DND-41 (cell line): ENCODE measurements around the gene NFIA.

Experiments used
- ATAC-seq: fragments of 200-7000 bp; cut with Tn5 transposase; 3 replicates; pipeline ENCODE4 v1.9.1; 2021; ENCODE audit warnings: low read depth; ENCODE audit not compliant: insufficient read depth
- DNase-seq: peaks from one replicate; pipeline ENCODE4 v3.0.0-alpha.2; 2020
- H2AFZ ChIP-seq: 2 replicates; pipeline ENCODE4 v1.6.0; 2012; ENCODE audit warnings: low read depth, low read length
- H3K27ac ChIP-seq: 2 replicates; pipeline ENCODE4 v1.5.1; 2012; ENCODE audit warnings: low read length, inconsistent platforms
- H3K27me3 ChIP-seq: fragments of 200-600 bp; sonication (generic); 2 replicates; pipeline ENCODE4 v1.6.0; 2012; ENCODE audit warnings: low read length, mild to moderate bottlenecking, inconsistent platforms; ENCODE audit not compliant: insufficient read depth, poor library complexity
- H3K36me3 ChIP-seq: 2 replicates; pipeline ENCODE4 v1.5.1; 2012; ENCODE audit warnings: low read length, inconsistent platforms; ENCODE audit not compliant: insufficient read depth
- H3K4me1 ChIP-seq: 2 replicates; pipeline ENCODE4 v1.5.1; 2012; ENCODE audit warnings: mild to moderate bottlenecking, low read length; ENCODE audit not compliant: insufficient read depth
- H3K4me2 ChIP-seq: 2 replicates; pipeline ENCODE4 v1.6.0; 2012; ENCODE audit warnings: mild to moderate bottlenecking, moderate library complexity, low read length, inconsistent platforms; ENCODE audit not compliant: insufficient read depth
- H3K4me3 ChIP-seq, 2 experiments: fragments of 200-600 bp in 1 of 2; shearing (Covaris generic) in 1 of 2; 2 replicates each; pipeline ENCODE4 v1.5.1; 2012 to 2016; ENCODE audit warnings: inconsistent platforms in 2 of 2, low read length in 2 of 2, mild to moderate bottlenecking in 2 of 2, low read depth in 1 of 2, moderate library complexity in 1 of 2
- H3K79me2 ChIP-seq: 2 replicates; pipeline ENCODE4 v1.6.0; 2012; ENCODE audit warnings: low read length, inconsistent platforms; ENCODE audit not compliant: insufficient read depth
- H3K9ac ChIP-seq: 2 replicates; pipeline ENCODE4 v1.6.0; 2012; ENCODE audit warnings: low read depth, mild to moderate bottlenecking, inconsistent platforms, low read length, moderate library complexity
- H3K9me3 ChIP-seq: 2 replicates; pipeline ENCODE4 v1.5.1; 2012; ENCODE audit warnings: low read length, moderate library complexity, mild to moderate bottlenecking, inconsistent platforms; ENCODE audit not compliant: insufficient read depth, severe bottlenecking
- H4K20me1 ChIP-seq: 2 replicates; pipeline ENCODE4 v1.6.0; 2012; ENCODE audit warnings: low read length; ENCODE audit not compliant: insufficient read depth
- CTCF ChIP-seq: IDR thresholded peaks from 2 replicates; pipeline ENCODE4 v1.5.1; 2012; ENCODE audit warnings: borderline replicate concordance, low read length, moderate library complexity, mild to moderate bottlenecking; ENCODE audit not compliant: poor library complexity, severe bottlenecking; ENCODE audit errors: extremely low read depth
- EZH2 ChIP-seq: IDR thresholded peaks from 3 replicates; pipeline ENCODE4 v1.6.1; 2012; ENCODE audit warnings: borderline replicate concordance, low read depth, mild to moderate bottlenecking, moderate library complexity, low read length, inconsistent platforms; ENCODE audit not compliant: severe bottlenecking

NFIA gene

GRCh38 chr1:61280452-61280851 lies 198.1 kb downstream of the NFIA start:
- no peaks in the 10 kb centered on the region for H4K20me1 ChIP-seq
- no peak for ATAC-seq
- no peak for TF ChIP-seq CTCF
- no peak for TF ChIP-seq EZH2

GRCh38 chr1:61282387-61282786 lies 200.0 kb downstream of the NFIA start:
- no peak overlapping the region for H3K4me2 ChIP-seq
- no peaks in the 10 kb centered on the region for H3K79me2 ChIP-seq
- H3K27ac ChIP-seq, result no peak overlapping the region
- no peak overlapping the region for H3K9ac ChIP-seq
- H3K36me3 ChIP-seq, result no peaks in the 10 kb centered on the region
- no peaks in the 10 kb centered on the region for H4K20me1 ChIP-seq
- H3K4me3 ChIP-seq, result no peak overlapping the region
- no peaks in the 10 kb centered on the region for H3K9me3 ChIP-seq
- H2AFZ ChIP-seq, result no peak overlapping the region
- ATAC-seq, result no peak
- no peak for TF ChIP-seq EZH2
- TF ChIP-seq CTCF, result no peak
- H3K27me3 ChIP-seq, result no peaks in the 10 kb centered on the region
- H3K4me1 ChIP-seq, result no peaks in the 10 kb centered on the region
- no peak for DNase-seq

More at GRCh38 chr1:61280452-61280851, 198.1 kb downstream of the NFIA start:
- no peak overlapping the region for H3K27ac ChIP-seq
- no peak overlapping the region for H3K9ac ChIP-seq
- no peak for DNase-seq
- no peak overlapping the region for H2AFZ ChIP-seq
- no peaks in the 10 kb centered on the region for H3K9me3 ChIP-seq
- no peaks in the 10 kb centered on the region for H3K4me1 ChIP-seq
- H3K27me3 ChIP-seq, result no peaks in the 10 kb centered on the region
- no peak overlapping the region for H3K4me3 ChIP-seq
- H3K36me3 ChIP-seq, result no peaks in the 10 kb centered on the region
- H3K4me2 ChIP-seq, result no peak overlapping the region
- no peaks in the 10 kb centered on the region for H3K79me2 ChIP-seq

- Histone ChIP-seq H3K4me1 (no peaks in the 10 kb centered on the region), H3K79me2 (no peaks in the 10 kb centered on the region), H4K20me1 (no peaks in the 10 kb centered on the region), H3K27ac (no peak overlapping the region), H3K4me3 (no peak overlapping the region), H3K36me3 (no peaks in the 10 kb centered on the region), H3K9me3 (no peaks in the 10 kb centered on the region), H3K9ac (no peak overlapping the region), H3K4me2 (no peak overlapping the region), H2AFZ (no peak overlapping the region), H3K27me3 (no peaks in the 10 kb centered on the region)
- no peak for TF ChIP-seq EZH2
- no peak for TF ChIP-seq CTCF
- no peak for DNase-seq
- no peak for ATAC-seq
These were observed 202.0 kb downstream of the NFIA start for GRCh38 chr1:61284248-61284854.
